Endothelial cell (in vitro differentiated cells): ENCODE results near the gene TSPAN14. TPM values are rescaled to one million over a fixed set of nuclear protein-coding genes. Genes with fewer than 3 reads are reported as not detected.

ENCODE experiments used
- DNase-seq: peaks from one replicate; pipeline ENCODE4 v3.0.0; 2021; ENCODE audit warnings: low spot score
- H3K27ac Mint-ChIP-seq: one replicate; pipeline ENCODE4 v1.8.0; 2021; ENCODE audit warnings: mixed read lengths, inconsistent platforms; ENCODE audit not compliant: unreplicated experiment
- H3K27me3 Mint-ChIP-seq: one replicate; pipeline ENCODE4 v1.8.0; 2021; ENCODE audit warnings: mild to moderate bottlenecking, moderate library complexity, mixed read lengths, inconsistent platforms; ENCODE audit not compliant: unreplicated experiment
- H3K36me3 Mint-ChIP-seq: one replicate; pipeline ENCODE4 v1.8.0; 2021; ENCODE audit warnings: mild to moderate bottlenecking, low read depth, mixed read lengths, inconsistent platforms; ENCODE audit not compliant: unreplicated experiment
- H3K4me1 Mint-ChIP-seq: one replicate; pipeline ENCODE4 v1.8.0; 2021; ENCODE audit warnings: mild to moderate bottlenecking, mixed read lengths, inconsistent platforms; ENCODE audit not compliant: unreplicated experiment
- H3K4me3 Mint-ChIP-seq: one replicate; pipeline ENCODE4 v1.8.0; 2021; ENCODE audit warnings: mild to moderate bottlenecking, mixed read lengths, inconsistent platforms; ENCODE audit not compliant: unreplicated experiment
- H3K9me3 Mint-ChIP-seq: one replicate; pipeline ENCODE4 v1.8.0; 2021; ENCODE audit warnings: mixed read lengths, inconsistent platforms; ENCODE audit not compliant: unreplicated experiment
- total RNA-seq: library from RNA; stranded (reverse); fragmentation: NEBNext Ultra II Directional; extraction: Animal tissue kit (Norgen Biotek cat#: 25700); gene quantifications from one replicate; pipeline ENCODE4 v1.2.1, GENCODE V29; 2021; ENCODE audit not compliant: unreplicated experiment
- TF ChIP-seq, protein P1 (sequence below): fragments of 200-600 bp; sonication (generic); IDR thresholded peaks from one replicate; pipeline ENCODE4 v1.5.0; 2021; ENCODE audit warnings: antibody characterized with exemption; ENCODE audit not compliant: unreplicated experiment

TSPAN14 gene
- total RNA-seq, 1 donor from 2014 or later = 147 TPM

DNA sequence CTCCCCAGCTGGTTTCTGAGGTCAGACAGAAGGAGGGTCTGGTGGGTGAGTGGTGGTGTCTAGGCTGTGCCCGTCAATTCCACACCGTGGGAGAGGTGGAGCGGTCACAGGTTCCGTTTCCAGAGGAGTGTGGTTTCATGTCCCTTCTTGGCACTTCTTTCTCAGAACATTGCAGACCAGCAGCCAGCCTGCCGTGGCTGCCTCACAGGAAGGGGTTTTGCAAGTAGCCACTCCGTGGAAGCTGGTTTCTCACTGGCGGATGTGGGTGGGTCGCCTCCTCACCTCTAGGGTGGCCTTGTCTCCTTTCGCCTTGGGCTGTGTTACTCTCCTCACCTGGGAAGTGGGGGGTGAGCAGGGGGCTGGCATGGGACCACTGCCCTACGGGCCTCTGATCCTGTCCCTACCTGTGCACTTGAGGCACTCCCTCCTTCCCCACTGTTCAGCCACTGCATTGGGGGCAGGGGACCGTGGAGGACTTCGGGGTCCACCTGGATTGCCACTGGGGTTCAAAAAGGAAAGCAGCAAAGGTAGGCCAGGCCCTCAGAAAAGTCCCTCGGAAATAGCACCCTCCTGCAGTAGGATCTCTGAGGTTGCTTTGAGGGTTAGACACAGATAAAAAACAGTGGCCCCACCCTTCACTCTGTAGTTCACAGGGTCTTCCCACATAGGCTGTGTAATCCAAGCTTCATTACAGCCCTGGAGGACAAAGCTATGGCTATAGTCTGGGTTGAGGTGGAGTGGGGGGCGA lies 33.9 kb downstream of the TSPAN14 start:
- Mint-ChIP-seq H3K4me1 (peaks cover 54% of the 10 kb centered on the region), H3K27me3 (peaks cover 15% of the 10 kb centered on the region), H3K36me3 (peaks cover 31% of the 10 kb centered on the region), H3K27ac (no peak overlapping the region), H3K9me3 (no peaks in the 10 kb centered on the region), H3K4me3 (no peak overlapping the region)
- no peak for DNase-seq
- TF ChIP-seq, protein P1, sequence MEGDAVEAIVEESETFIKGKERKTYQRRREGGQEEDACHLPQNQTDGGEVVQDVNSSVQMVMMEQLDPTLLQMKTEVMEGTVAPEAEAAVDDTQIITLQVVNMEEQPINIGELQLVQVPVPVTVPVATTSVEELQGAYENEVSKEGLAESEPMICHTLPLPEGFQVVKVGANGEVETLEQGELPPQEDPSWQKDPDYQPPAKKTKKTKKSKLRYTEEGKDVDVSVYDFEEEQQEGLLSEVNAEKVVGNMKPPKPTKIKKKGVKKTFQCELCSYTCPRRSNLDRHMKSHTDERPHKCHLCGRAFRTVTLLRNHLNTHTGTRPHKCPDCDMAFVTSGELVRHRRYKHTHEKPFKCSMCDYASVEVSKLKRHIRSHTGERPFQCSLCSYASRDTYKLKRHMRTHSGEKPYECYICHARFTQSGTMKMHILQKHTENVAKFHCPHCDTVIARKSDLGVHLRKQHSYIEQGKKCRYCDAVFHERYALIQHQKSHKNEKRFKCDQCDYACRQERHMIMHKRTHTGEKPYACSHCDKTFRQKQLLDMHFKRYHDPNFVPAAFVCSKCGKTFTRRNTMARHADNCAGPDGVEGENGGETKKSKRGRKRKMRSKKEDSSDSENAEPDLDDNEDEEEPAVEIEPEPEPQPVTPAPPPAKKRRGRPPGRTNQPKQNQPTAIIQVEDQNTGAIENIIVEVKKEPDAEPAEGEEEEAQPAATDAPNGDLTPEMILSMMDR = no peak

DNA sequence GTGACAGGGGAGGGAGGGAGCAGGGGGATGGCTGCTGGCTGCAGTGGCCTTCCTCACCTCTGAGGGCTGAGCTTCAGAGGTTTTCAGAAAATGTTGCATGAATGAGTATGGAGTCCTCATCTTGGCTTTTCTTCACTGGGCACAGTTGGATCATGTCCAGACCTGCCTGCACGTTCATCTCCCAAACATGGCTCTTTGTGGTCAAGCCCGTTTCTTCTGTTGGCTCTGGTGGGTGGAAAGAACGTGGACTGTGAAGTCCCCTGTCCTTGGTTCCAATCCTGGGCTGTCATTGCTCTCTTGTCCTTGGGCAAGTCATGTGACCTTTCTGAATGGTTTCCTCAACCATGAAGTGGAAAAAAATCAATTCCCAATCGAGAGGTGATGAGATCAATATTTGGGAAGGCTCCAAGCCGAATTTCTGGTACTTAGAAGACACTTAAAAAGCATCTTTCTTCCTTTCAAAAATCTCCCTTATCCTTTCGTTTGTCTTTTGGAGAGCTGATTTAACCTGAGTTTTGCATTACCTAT lies 34.5 kb downstream of the TSPAN14 start:
- TF ChIP-seq, protein P1 = no peak
- DNase-seq = no peak
- no peaks in the 10 kb centered on the region for H3K9me3 Mint-ChIP-seq
- no peak overlapping the region for H3K27ac Mint-ChIP-seq
- H3K4me1 Mint-ChIP-seq = peaks cover 59% of the 10 kb centered on the region
- H3K27me3 Mint-ChIP-seq = peaks cover 15% of the 10 kb centered on the region
- peaks cover 35% of the 10 kb centered on the region for H3K36me3 Mint-ChIP-seq
- peak overlapping the region; percentile 60 for H3K4me3 Mint-ChIP-seq

DNA sequence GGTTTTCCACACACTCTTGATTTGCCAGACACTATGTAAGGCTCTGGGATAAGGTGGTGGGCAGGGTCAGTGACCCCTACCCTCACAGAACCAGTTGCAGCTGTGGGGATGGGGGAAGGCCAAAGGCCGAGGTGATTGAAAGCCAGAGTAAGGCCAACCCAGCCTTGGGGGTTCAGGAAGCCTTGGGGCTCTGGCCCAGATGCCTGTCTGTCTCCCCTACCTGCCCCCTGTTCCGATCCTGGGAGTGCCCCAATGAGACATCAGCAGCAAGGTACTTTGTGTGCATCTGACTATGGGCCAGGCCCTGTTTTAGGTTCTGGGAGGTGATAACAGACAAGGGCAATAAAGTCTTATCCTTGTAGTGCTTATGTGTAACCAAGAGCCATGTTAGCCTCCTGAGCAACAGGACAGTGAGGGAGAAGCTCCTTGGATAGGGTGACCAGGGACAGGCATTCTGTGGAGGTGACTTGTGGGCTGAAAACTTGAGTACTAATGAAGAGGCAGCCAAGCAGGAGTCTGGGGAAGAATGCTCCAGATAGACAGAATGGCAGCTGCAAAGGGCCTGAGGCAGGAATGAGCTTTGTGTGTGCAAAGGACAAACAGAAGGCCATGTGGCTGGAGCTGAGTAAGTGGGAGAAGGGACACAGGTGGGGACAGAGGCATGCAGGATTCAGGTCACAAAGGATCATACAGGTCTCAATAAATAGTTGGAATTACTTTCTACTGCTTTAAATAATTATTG lies 35.4 kb downstream of the TSPAN14 start:
- Mint-ChIP-seq H3K27ac (peak overlapping the region; percentile 38), H3K9me3 (no peaks in the 10 kb centered on the region), H3K27me3 (peaks cover 17% of the 10 kb centered on the region), H3K36me3 (peaks cover 37% of the 10 kb centered on the region), H3K4me1 (peaks cover 63% of the 10 kb centered on the region), H3K4me3 (peak overlapping the region; percentile 17)
- DNase-seq = no peak
- TF ChIP-seq, protein P1 = no peak

DNA sequence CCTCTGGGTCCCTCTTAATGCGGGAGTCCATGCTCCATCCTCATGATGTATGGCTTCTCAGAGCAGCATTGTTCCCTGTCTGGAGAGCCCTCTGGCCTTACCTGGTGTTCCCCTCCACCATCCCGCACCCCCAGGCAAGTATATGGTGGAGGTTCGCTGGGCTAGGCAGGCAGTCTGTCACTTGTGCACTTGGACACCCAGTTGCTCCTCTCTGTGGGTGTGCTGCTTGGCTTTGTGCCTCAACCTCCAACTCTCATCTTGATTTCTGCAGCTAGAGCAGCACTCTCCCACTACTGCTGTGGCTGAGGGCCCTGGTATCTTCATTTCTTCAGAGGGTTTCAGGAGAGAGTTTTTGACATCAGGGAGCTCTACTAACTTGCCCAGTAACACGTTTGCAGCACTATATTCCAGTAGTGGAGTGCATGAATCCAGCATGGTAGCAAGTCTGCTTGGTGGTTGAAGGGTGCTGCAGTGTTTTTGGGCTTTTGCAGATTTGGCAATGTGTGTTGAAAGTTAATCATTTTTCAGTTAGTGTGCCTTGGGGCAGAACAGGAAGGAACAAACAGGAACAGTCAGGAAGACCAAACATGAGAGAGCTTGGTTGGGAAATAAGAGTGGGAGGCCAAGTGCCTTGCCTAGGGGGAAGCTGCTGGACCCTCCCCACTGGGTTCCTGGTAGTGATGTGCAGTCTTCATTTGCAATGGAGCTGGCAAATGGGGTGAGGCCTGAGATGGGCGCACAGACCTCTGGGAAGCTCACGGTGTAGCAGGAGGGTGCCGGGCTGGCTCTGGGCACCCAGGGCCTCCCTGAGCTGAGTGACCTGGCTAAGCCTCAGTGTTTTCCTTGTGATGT lies 37.4 kb downstream of the TSPAN14 start:
- DNase-seq = no peak
- H3K4me3 Mint-ChIP-seq = no peak overlapping the region
- no peaks in the 10 kb centered on the region for H3K9me3 Mint-ChIP-seq
- peaks cover 8% of the 10 kb centered on the region for H3K27me3 Mint-ChIP-seq
- peaks cover 57% of the 10 kb centered on the region for H3K4me1 Mint-ChIP-seq
- peaks cover 41% of the 10 kb centered on the region for H3K36me3 Mint-ChIP-seq
- no peak overlapping the region for H3K27ac Mint-ChIP-seq
- TF ChIP-seq, protein P1 = no peak
